OCI-LY1 (cell line): ENCODE results near the gene MAN2B1.

ENCODE experiments used
- H2AFZ ChIP-seq: fragments of 200-600 bp; sonication (generic), shearing (Covaris generic); 2 replicates; pipeline ENCODE4 v1.6.0; 2014; ENCODE audit warnings: antibody characterized with exemption, mild to moderate bottlenecking, low read length
- H3F3A ChIP-seq: fragments of 200-600 bp; sonication (generic), shearing (Covaris generic); 2 replicates; pipeline ENCODE4 v1.6.0; 2014; ENCODE audit warnings: mild to moderate bottlenecking, antibody characterized with exemption, low read length, moderate library complexity; ENCODE audit not compliant: insufficient read depth
- H3K27ac ChIP-seq: fragments of 200-600 bp; sonication (generic); 2 replicates; pipeline ENCODE4 v1.5.1; 2014; ENCODE audit warnings: low read length, mixed run types, mild to moderate bottlenecking, low read depth; ENCODE audit not compliant: poor library complexity, severe bottlenecking
- H3K27me3 ChIP-seq: fragments of 200-600 bp; sonication (generic); 2 replicates; pipeline ENCODE4 v1.6.0; 2014; ENCODE audit warnings: antibody characterized with exemption, mild to moderate bottlenecking, low read length, moderate library complexity; ENCODE audit not compliant: insufficient read depth
- H3K36me3 ChIP-seq: fragments of 200-600 bp; sonication (generic); 2 replicates; pipeline ENCODE4 v1.6.1; 2014; ENCODE audit warnings: mild to moderate bottlenecking, antibody characterized with exemption, low read length, moderate library complexity, mixed read lengths; ENCODE audit not compliant: insufficient read depth
- H3K4me1 ChIP-seq: fragments of 200-600 bp; sonication (generic); 2 replicates; pipeline ENCODE4 v1.5.1; 2014; ENCODE audit warnings: mild to moderate bottlenecking, low read length, moderate library complexity; ENCODE audit not compliant: insufficient read depth, severe bottlenecking
- H3K4me2 ChIP-seq: fragments of 200-600 bp; sonication (generic), shearing (Covaris generic); 2 replicates; pipeline ENCODE4 v1.6.1; 2014; ENCODE audit warnings: low read length
- H3K4me3 ChIP-seq: fragments of 200-600 bp; sonication (generic); 2 replicates; pipeline ENCODE4 v1.5.1; 2014; ENCODE audit warnings: low read length, low read depth, mild to moderate bottlenecking, mixed read lengths; ENCODE audit not compliant: poor library complexity, severe bottlenecking
- H3K79me2 ChIP-seq: fragments of 200-600 bp; shearing (Covaris generic); 2 replicates; pipeline ENCODE4 v1.6.1; 2016; ENCODE audit warnings: mixed run types, low read length, mixed read lengths; ENCODE audit not compliant: insufficient read depth
- H3K9ac ChIP-seq: fragments of 200-600 bp; sonication (generic), shearing (Covaris generic); 2 replicates; pipeline ENCODE4 v1.6.1; 2014; ENCODE audit warnings: mild to moderate bottlenecking, low read length, mixed read lengths
- H3K9me2 ChIP-seq: fragments of 200-600 bp; sonication (generic), shearing (Covaris generic); 2 replicates; pipeline ENCODE4 v1.6.1; 2014; ENCODE audit warnings: low read depth, mild to moderate bottlenecking, low read length, mixed read lengths
- H3K9me3 ChIP-seq: fragments of 200-600 bp; shearing (Covaris generic); 2 replicates; pipeline ENCODE4 v1.6.1; 2014; ENCODE audit warnings: low read length, mixed read lengths
- H4K20me1 ChIP-seq: fragments of 200-600 bp; sonication (generic), shearing (Covaris generic); 2 replicates; pipeline ENCODE4 v1.6.0; 2016; ENCODE audit warnings: mild to moderate bottlenecking, low read length; ENCODE audit not compliant: insufficient read depth
- EZH2 ChIP-seq: fragments of 200-600 bp; sonication (generic), shearing (Covaris generic); IDR thresholded peaks from 2 replicates; pipeline ENCODE4 v1.8.0; 2017; ENCODE audit warnings: borderline replicate concordance, mixed run types, mild to moderate bottlenecking, antibody characterized with exemption, low read length, moderate library complexity, mixed read lengths
- TF ChIP-seq, protein P1 (sequence below): fragments of 200-600 bp; sonication (generic), shearing (Covaris generic); IDR thresholded peaks from 2 replicates; pipeline ENCODE4 v1.5.1; 2017; ENCODE audit warnings: mild to moderate bottlenecking, antibody characterized with exemption, low read length, moderate library complexity, mixed read lengths

The MAN2B1 gene

DNA sequence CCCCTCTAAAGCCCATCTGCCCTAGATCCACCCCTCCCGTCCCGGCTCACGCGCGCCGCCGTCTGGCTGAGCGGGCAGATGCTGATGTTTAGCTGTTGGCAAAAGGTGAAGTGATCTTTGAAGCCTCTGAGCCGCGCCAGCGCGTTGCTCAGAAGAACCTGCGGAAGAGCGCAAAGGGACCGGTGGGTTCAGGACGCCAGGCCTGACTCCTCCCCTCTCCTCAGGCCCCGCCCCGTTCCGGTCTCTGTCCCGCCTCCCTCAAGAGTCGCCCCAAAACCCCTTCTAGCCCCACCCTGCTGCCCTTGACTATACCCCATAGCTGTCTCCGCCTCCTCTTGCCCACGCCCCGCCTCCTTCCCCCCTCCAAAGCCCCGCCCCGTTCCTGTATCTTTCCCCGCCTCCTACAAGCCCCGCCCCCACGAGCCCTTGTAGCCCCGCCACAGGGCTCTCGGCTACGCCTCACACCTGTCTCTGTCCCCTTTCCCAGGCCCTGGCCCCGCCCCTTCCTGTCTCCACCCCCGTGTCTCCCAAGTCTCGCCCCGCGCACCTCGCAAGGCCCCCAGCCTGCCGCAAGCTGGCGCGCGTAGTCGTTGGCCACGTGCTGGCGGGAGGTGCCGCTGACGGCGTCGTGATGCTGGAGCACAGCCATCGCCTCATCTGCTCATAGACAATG lies 9.5 kb downstream of the MAN2B1 start:
- no peaks in the 10 kb centered on the region for H4K20me1 ChIP-seq
- TF ChIP-seq, protein P1, sequence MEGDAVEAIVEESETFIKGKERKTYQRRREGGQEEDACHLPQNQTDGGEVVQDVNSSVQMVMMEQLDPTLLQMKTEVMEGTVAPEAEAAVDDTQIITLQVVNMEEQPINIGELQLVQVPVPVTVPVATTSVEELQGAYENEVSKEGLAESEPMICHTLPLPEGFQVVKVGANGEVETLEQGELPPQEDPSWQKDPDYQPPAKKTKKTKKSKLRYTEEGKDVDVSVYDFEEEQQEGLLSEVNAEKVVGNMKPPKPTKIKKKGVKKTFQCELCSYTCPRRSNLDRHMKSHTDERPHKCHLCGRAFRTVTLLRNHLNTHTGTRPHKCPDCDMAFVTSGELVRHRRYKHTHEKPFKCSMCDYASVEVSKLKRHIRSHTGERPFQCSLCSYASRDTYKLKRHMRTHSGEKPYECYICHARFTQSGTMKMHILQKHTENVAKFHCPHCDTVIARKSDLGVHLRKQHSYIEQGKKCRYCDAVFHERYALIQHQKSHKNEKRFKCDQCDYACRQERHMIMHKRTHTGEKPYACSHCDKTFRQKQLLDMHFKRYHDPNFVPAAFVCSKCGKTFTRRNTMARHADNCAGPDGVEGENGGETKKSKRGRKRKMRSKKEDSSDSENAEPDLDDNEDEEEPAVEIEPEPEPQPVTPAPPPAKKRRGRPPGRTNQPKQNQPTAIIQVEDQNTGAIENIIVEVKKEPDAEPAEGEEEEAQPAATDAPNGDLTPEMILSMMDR = no peak
- TF ChIP-seq EZH2 = no peak
- no peaks in the 10 kb centered on the region for H3F3A ChIP-seq
- no peak overlapping the region for H2AFZ ChIP-seq
- H3K9me2 ChIP-seq = no peaks in the 10 kb centered on the region
- no peak overlapping the region for H3K4me3 ChIP-seq
- H3K4me1 ChIP-seq = no peaks in the 10 kb centered on the region
- H3K9me3 ChIP-seq = no peaks in the 10 kb centered on the region
- H3K27me3 ChIP-seq = no peaks in the 10 kb centered on the region
- H3K79me2 ChIP-seq = no peaks in the 10 kb centered on the region
- no peak overlapping the region for H3K27ac ChIP-seq
- peaks cover 72% of the 10 kb centered on the region for H3K36me3 ChIP-seq
- H3K9ac ChIP-seq = no peak overlapping the region
- no peak overlapping the region for H3K4me2 ChIP-seq

DNA sequence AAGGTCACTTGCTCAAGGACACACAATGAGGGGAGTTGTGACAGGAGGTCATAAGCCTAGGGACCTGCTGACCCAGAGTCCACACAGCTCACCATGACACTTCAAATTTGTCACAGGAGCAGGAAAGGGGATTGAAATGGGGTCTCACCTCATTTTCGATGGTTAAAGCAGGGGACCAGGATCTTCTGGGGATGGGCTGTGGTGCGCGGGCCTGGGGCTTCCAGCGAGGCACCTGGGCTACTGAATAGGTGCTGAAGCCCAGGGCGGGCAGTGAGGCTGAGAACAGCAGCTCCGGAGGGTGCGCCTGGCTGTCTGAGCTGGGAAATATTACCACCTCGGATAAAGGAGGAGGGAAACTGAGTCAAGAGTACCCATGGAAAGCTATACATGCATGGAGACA lies 11.0 kb downstream of the MAN2B1 start:
- H4K20me1 ChIP-seq = no peaks in the 10 kb centered on the region
- no peaks in the 10 kb centered on the region for H3K9me3 ChIP-seq
- H3K4me2 ChIP-seq = no peak overlapping the region
- TF ChIP-seq, protein P1 = no peak
- no peak for TF ChIP-seq EZH2
- H3K27ac ChIP-seq = no peak overlapping the region
- no peaks in the 10 kb centered on the region for H3K79me2 ChIP-seq
- no peaks in the 10 kb centered on the region for H3K27me3 ChIP-seq
- no peaks in the 10 kb centered on the region for H3F3A ChIP-seq
- H3K9ac ChIP-seq = no peak overlapping the region
- H3K9me2 ChIP-seq = no peaks in the 10 kb centered on the region
- H3K36me3 ChIP-seq = peaks cover 71% of the 10 kb centered on the region
- H3K4me3 ChIP-seq = no peak overlapping the region
- H3K4me1 ChIP-seq = no peaks in the 10 kb centered on the region
- no peak overlapping the region for H2AFZ ChIP-seq

DNA sequence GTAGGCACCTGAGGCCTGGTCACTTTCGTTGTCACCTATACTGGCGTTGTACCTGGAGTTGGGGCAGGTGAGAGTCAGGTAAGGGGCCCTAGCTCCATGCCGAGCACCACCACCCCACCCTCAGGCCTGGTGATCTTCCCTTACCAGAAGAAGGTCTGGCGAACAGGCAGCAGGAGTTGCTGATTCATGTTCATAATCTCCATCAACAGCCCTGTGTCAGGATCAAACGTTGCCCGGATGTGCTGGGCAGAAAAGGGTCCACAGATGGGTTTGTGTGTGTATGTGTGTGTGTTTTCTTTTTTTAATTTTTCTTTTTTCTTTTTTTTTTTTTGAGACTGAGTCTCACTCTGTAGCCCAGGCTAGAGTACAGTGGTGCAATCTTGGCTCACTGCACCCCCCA lies 14.3 kb downstream of the MAN2B1 start:
- no peak overlapping the region for H3K4me3 ChIP-seq
- no peaks in the 10 kb centered on the region for H3K4me1 ChIP-seq
- H3K27me3 ChIP-seq = no peaks in the 10 kb centered on the region
- no peak overlapping the region for H3K9ac ChIP-seq
- H2AFZ ChIP-seq = no peak overlapping the region
- no peaks in the 10 kb centered on the region for H3K9me3 ChIP-seq
- no peak for TF ChIP-seq EZH2
- TF ChIP-seq, protein P1 = no peak
- no peaks in the 10 kb centered on the region for H4K20me1 ChIP-seq
- H3K9me2 ChIP-seq = no peaks in the 10 kb centered on the region
- H3K79me2 ChIP-seq = no peaks in the 10 kb centered on the region
- no peaks in the 10 kb centered on the region for H3F3A ChIP-seq
- no peak overlapping the region for H3K4me2 ChIP-seq
- H3K36me3 ChIP-seq = peaks cover 52% of the 10 kb centered on the region
- H3K27ac ChIP-seq = no peak overlapping the region
